GM12878 (cell line): Measurements from ENCODE around the gene CEP76.
A peak's percentile ranks its signal among the peaks of the same experiment; 100 is the strongest.

Experiments
- ASH2L ChIP-seq: fragments of 300-600, 200-600 bp; sonication (generic); IDR thresholded peaks from 2 replicates; pipeline ENCODE4 v1.6.1; 2017; ENCODE audit warnings: low read depth, mild to moderate bottlenecking, borderline replicate concordance
- CEBPB ChIP-seq, 2 experiments: fragments of 150-350 bp in 1 of 2; IDR thresholded peaks; 2 replicates each; pipeline ENCODE4 v1.6.1; 2012 to 2014; ENCODE audit warnings: low read depth in 2 of 2, low read length in 2 of 2, borderline replicate concordance in 1 of 2, inconsistent platforms in 1 of 2
- EP300 ChIP-seq, 2 experiments: fragments of 150-350 bp in 1 of 2; IDR thresholded peaks; 2 replicates each; pipeline ENCODE4 v1.6.1; 2011 to 2012; ENCODE audit warnings: low read depth in 2 of 2, low read length in 2 of 2, borderline replicate concordance in 1 of 2, improper control_type of control experiment in 1 of 2, inconsistent platforms in 1 of 2; ENCODE audit not compliant: control insufficient read depth in 1 of 2
- TCF12 ChIP-seq: IDR thresholded peaks from 2 replicates; pipeline ENCODE4 v1.6.1; 2011; ENCODE audit warnings: low read depth, mild to moderate bottlenecking, low read length
- ZZZ3 ChIP-seq: IDR thresholded peaks from 2 replicates; pipeline ENCODE4 v1.6.1; 2011; ENCODE audit warnings: low read depth; ENCODE audit not compliant: control insufficient read depth, insufficient read length
- TF ChIP-seq, protein P1 (sequence below), 3 experiments: IDR thresholded peaks in 2 of 3; conservative IDR thresholded peaks in 1 of 3; 2 replicates each; pipeline ENCODE4 v1.5.1; 2011; ENCODE audit warnings: low read depth in 3 of 3, low read length in 3 of 3, mild to moderate bottlenecking in 3 of 3, control low read depth in 2 of 3, moderate library complexity in 2 of 3, inconsistent platforms in 1 of 3, mixed read lengths in 1 of 3; ENCODE audit not compliant: control insufficient read depth in 2 of 3, insufficient read depth in 1 of 3; ENCODE audit errors: extremely low read depth in 1 of 3
- TF ChIP-seq, protein P2 (sequence below): IDR thresholded peaks from 2 replicates; pipeline ENCODE4 v1.6.1; 2012; ENCODE audit warnings: mild to moderate bottlenecking, low read depth, low read length

DNA sequence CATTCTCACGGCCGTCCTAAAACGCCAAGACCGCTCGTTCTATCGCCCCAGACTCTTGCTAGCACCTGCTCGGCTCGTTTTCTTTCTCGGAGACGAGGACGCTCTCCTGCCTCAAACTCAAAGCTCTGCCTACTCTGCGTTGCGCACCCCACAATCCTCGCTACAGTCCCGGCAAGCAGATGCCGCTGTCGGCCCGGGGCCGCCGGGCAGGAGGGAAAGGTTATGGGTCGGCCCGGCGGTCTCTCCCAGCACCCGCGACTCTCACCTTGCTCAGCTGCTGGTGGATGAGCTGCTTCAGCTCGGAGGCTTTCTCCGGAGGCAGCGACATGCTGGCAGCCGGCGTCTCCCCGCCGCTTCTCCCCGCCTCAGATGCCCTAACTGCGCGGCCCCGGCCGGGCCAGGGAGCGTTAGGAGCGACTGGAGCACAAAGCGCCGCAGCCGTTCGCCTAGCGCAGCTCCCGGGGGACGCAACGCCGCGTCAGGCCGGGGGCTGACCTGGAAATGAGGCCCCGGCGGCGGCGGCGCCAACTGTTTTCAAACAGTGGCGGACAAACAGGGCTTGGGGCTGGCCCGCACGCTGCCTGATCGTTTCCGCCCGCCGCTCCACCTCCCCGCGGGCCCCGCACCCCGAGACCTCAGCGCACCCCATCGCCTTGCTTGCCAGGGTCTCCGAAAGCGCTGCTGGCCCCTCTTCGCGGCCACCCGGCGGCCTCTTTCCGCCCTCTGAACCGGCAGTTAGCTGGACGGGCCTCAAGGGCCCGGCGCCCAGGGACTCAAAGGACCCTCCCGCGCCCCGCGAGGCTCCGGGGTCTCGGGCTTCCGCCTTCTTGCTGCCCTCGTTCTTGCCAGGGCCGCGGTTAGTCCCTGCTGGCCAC lies at the start of gene CEP76, which contains the start of gene PSMG2:
- TF ChIP-seq TCF12 (peak; percentile 38; the same call in 1 of the 2 replicates), ZZZ3 (no peak), EP300 (IDR thresholded peaks at IDR 0.05; ENCODE audit: borderline replicate concordance in 1 of 2, control insufficient read depth in 1 of 2, low read depth in 2 of 2, low read length in 2 of 2) (no peak), ASH2L (peak; percentile 57; the same call in 1 of the 2 replicates), CEBPB (IDR thresholded peaks at IDR 0.05; ENCODE audit: borderline replicate concordance in 1 of 2, low read depth in 2 of 2, low read length in 2 of 2) (no peak)
- TF ChIP-seq, protein P1, sequence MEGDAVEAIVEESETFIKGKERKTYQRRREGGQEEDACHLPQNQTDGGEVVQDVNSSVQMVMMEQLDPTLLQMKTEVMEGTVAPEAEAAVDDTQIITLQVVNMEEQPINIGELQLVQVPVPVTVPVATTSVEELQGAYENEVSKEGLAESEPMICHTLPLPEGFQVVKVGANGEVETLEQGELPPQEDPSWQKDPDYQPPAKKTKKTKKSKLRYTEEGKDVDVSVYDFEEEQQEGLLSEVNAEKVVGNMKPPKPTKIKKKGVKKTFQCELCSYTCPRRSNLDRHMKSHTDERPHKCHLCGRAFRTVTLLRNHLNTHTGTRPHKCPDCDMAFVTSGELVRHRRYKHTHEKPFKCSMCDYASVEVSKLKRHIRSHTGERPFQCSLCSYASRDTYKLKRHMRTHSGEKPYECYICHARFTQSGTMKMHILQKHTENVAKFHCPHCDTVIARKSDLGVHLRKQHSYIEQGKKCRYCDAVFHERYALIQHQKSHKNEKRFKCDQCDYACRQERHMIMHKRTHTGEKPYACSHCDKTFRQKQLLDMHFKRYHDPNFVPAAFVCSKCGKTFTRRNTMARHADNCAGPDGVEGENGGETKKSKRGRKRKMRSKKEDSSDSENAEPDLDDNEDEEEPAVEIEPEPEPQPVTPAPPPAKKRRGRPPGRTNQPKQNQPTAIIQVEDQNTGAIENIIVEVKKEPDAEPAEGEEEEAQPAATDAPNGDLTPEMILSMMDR (IDR thresholded peaks at IDR 0.05 in 2 of 3, conservative IDR thresholded peaks at IDR 0.05 in 1 of 3; ENCODE audit: control insufficient read depth in 2 of 3, extremely low read depth in 1 of 3, insufficient read depth in 1 of 3, low read depth in 3 of 3, low read length in 3 of 3) = no peak
- TF ChIP-seq, protein P2, sequence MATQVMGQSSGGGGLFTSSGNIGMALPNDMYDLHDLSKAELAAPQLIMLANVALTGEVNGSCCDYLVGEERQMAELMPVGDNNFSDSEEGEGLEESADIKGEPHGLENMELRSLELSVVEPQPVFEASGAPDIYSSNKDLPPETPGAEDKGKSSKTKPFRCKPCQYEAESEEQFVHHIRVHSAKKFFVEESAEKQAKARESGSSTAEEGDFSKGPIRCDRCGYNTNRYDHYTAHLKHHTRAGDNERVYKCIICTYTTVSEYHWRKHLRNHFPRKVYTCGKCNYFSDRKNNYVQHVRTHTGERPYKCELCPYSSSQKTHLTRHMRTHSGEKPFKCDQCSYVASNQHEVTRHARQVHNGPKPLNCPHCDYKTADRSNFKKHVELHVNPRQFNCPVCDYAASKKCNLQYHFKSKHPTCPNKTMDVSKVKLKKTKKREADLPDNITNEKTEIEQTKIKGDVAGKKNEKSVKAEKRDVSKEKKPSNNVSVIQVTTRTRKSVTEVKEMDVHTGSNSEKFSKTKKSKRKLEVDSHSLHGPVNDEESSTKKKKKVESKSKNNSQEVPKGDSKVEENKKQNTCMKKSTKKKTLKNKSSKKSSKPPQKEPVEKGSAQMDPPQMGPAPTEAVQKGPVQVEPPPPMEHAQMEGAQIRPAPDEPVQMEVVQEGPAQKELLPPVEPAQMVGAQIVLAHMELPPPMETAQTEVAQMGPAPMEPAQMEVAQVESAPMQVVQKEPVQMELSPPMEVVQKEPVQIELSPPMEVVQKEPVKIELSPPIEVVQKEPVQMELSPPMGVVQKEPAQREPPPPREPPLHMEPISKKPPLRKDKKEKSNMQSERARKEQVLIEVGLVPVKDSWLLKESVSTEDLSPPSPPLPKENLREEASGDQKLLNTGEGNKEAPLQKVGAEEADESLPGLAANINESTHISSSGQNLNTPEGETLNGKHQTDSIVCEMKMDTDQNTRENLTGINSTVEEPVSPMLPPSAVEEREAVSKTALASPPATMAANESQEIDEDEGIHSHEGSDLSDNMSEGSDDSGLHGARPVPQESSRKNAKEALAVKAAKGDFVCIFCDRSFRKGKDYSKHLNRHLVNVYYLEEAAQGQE = no peak
